H1 (cell line): ENCODE data around the gene GFOD1. TPM values are rescaled to one million over a fixed set of nuclear protein-coding genes. Genes with fewer than 3 reads are reported as not detected.

Experiments used
- HDAC2 ChIP-seq, 2 experiments: fragments of 300-600 bp in 1 of 2; sonication (generic) in 1 of 2; IDR thresholded peaks; 2 replicates each; pipeline ENCODE4 v1.6.1; 2011 to 2012; ENCODE audit warnings: low read depth in 2 of 2, low read length in 2 of 2, mild to moderate bottlenecking in 2 of 2, moderate library complexity in 2 of 2, borderline replicate concordance in 1 of 2, inconsistent platforms in 1 of 2
- NANOG ChIP-seq: IDR thresholded peaks from 2 replicates; pipeline ENCODE4 v1.6.1; 2011; ENCODE audit warnings: low read length, low read depth, mild to moderate bottlenecking, inconsistent platforms; ENCODE audit not compliant: insufficient read depth, poor library complexity, severe bottlenecking
- TEAD4 ChIP-seq: IDR thresholded peaks from 2 replicates; pipeline ENCODE4 v1.6.1; 2012; ENCODE audit warnings: low read depth, low read length, inconsistent platforms, mixed read lengths
- polyA plus RNA-seq, 7 experiments: library from polyadenylated mRNA; depleted of rRNA in 3 of 7; stranded (reverse) in 5 of 7; unstranded in 2 of 7; fragments of >200 nt in 5 of 7; fragments of 200-250 nt in 2 of 7; gene quantifications; 1 replicate in 5 of 7; 2 replicates in 1 of 7; 4 replicates in 1 of 7; pipeline versions ENCODE4 v1.2.1 to v1.2.3, GENCODE V29; 2011 to 2013; ENCODE audit warnings: missing spikeins in 2 of 7, mixed read lengths in 2 of 7
- total RNA-seq: library from RNA; stranded (reverse); fragmentation: NEBNext Ultra II Directional; extraction: Animal tissue kit (Norgen Biotek cat#: 25700); gene quantifications from 2 replicates; pipeline ENCODE4 v1.2.1, GENCODE V29; 2021

GFOD1 gene
- total and polyA plus RNA-seq, 2 of the 8 experiments (the other 6 are each of a cell fraction or from before 2014, with no cell fraction given): 2.5 to 8.8 TPM

- TF ChIP-seq TEAD4 (peak; percentile 94), NANOG (peak; percentile 15), HDAC2 (IDR thresholded peaks at IDR 0.05; ENCODE audit: borderline replicate concordance in 1 of 2, low read depth in 2 of 2, low read length in 2 of 2) (peak in 1 of 2 experiments; percentile 91; a peak in 1 of 4 replicates)
Measured at GRCh38 chr6:13422681-13423221, 64.6 kb downstream of the GFOD1 start (continued).
